Esophagus squamous epithelium (tissue), 5 donors: Measurements from ENCODE around the gene NRXN2. TPM values are rescaled to one million over a fixed set of nuclear protein-coding genes. Genes with fewer than 3 reads are reported as not detected.

ENCODE experiments used
- DNase-seq: peaks from one replicate; lab custom pipeline; 2025; lab: John Stamatoyannopoulos, UW
- H3K27ac ChIP-seq, 4 donors: fragments of 200-600 bp; sonication (generic); one replicate each; pipeline ENCODE4 v1.5.1; 2016 to 2019; ENCODE audit warnings: mild to moderate bottlenecking in 1 of 4
- H3K27me3 ChIP-seq, 4 donors: fragments of 200-600 bp; sonication (generic); 1 replicate in 3 of 4; 2 replicates in 1 of 4; pipeline versions ENCODE4 v1.5.1 to v1.6.0; 2017 to 2021; ENCODE audit warnings: antibody characterized with exemption in 1 of 4
- H3K36me3 ChIP-seq, 3 donors: fragments of 200-600 bp; sonication (generic); one replicate each; pipeline ENCODE4 v1.5.1; 2016 to 2019
- H3K4me1 ChIP-seq, 3 donors: fragments of 200-600 bp; sonication (generic); one replicate each; pipeline ENCODE4 v1.5.1; 2017 to 2019
- H3K4me3 ChIP-seq, 4 donors: fragments of 200-600 bp; sonication (generic); 1 replicate in 3 of 4; 2 replicates in 1 of 4; pipeline ENCODE4 v1.5.1; 2016 to 2019; ENCODE audit warnings: mild to moderate bottlenecking in 2 of 4, moderate library complexity in 1 of 4
- H3K9me3 ChIP-seq, 3 donors: fragments of 200-600 bp; sonication (generic); one replicate each; pipeline ENCODE4 v1.5.1; 2016 to 2019
- CTCF ChIP-seq, 6 experiments: fragments of 450-650 bp in 4 of 6; fragments of 200-600 bp in 2 of 6; sonication (generic) in 2 of 6; IDR thresholded peaks; one replicate each; pipeline ENCODE4 v1.5.1; 2016 to 2019; ENCODE audit warnings: antibody characterized with exemption in 6 of 6, mild to moderate bottlenecking in 4 of 6, moderate library complexity in 4 of 6
- POLR2A ChIP-seq, 4 donors: fragments of 450-650 bp; IDR thresholded peaks; one replicate each; pipeline ENCODE4 v1.6.1; 2017; ENCODE audit warnings: antibody characterized with exemption in 4 of 4, mild to moderate bottlenecking in 4 of 4, moderate library complexity in 3 of 4
- WGBS, 2 donors: methylation state at CpG; one replicate each; pipeline ENCODE4 v1.1.5; 2018; 5-methylcytosine and 5-hydroxymethylcytosine counted together
- intact Hi-C: fragments of 100-400 bp; cut with DNase I; formaldehyde crosslinking; loops from one replicate; pipeline ENCODE4 v1.15.0; 2022
- total RNA-seq, 4 donors: library from RNA; depleted of rRNA; stranded (reverse); fragments of >200 nt; gene quantifications; one replicate each; pipeline ENCODE4 v1.1.0, GENCODE V29; 2016
- donor health status: DM: yes; HTN: yes; CAD: no.

The NRXN2 gene
- total RNA-seq, 4 donors from 2014 or later = 0.38 TPM; not detected in 3

- Histone ChIP-seq H3K9me3 (no peaks in the 10 kb centered on the region), H3K27me3 (no peaks in the 10 kb centered on the region), H3K4me3 (no peak overlapping the region), H3K4me1 (peaks cover 6 to 24% (median 17%) of the 10 kb centered on the region in 3 donors), H3K27ac (no peak overlapping the region), H3K36me3 (no peaks in the 10 kb centered on the region)
- no peak for DNase-seq
- intact Hi-C loops = no loop called here
- WGBS, 2 donors = 79 to 88% methylated on average over 7 of the region's 13 CpGs
- TF ChIP-seq CTCF (IDR thresholded peaks at IDR 0.05) (no peak), POLR2A (IDR thresholded peaks at IDR 0.05) (no peak)
These were observed 32.8 kb upstream of the NRXN2 start for GRCh38 chr11:64755681-64756361.

- DNase-seq = no peak
- Histone ChIP-seq H3K27ac (no peak overlapping the region), H3K4me3 (no peak overlapping the region), H3K36me3 (no peaks in the 10 kb centered on the region), H3K4me1 (peaks cover 6 to 17% (median 11%) of the 10 kb centered on the region in 3 donors), H3K27me3 (no peaks in the 10 kb centered on the region), H3K9me3 (no peaks in the 10 kb centered on the region)
- intact Hi-C loops = no loop called here
- WGBS, 2 donors = 82 to 91% methylated on average over 8 to 15 of the region's 21 CpGs
- TF ChIP-seq CTCF (IDR thresholded peaks at IDR 0.05) (no peak), POLR2A (IDR thresholded peaks at IDR 0.05) (no peak)
These were observed 32.1 kb upstream of the NRXN2 start for GRCh38 chr11:64754919-64755662.

DNA sequence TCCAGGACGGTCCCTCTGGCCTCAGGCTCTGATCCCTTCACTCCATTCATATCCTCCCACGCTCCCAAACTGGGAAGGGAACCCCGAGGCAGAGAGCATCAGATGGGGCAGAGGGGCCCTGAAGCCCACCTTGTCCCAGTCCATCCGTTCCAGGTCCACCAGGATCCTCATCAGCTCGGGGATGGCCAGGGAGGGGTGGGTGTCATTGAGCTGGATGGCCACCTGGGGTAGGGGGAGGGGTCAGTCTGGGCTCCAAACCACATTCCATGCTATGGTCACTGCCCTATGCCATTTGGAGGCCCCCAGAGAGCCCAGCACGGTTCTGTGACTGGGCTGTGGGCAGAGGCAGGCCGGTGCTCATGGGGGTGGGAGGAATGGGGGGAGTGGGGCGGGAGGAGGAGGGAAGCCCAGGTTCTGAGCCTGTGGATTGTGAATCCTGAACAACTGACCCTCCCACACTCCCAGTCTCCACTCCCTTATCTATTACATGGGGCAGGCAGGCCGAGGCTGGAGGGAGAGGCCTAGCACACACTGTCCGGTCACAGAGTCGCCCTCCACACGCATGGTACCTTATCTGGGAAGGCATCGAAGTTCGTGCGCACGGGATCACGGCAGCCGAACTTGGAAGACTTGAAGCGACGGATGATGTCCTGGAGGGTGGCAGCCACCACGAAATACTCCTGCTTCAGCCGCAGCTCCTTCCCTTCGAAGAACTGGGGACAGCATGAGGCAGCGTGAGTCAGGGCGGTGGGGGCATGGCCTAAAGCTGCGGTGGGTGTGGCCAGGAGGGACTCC lies 31.3 kb upstream of the NRXN2 start:
- TF ChIP-seq POLR2A (IDR thresholded peaks at IDR 0.05) (no peak), CTCF (IDR thresholded peaks at IDR 0.05) (no peak)
- no peaks in the 10 kb centered on the region for H3K27me3 ChIP-seq
- intact Hi-C loops = no loop called here
- 87 to 88% methylated on average over 6 to 11 of the region's 26 CpGs for WGBS, 2 donors
- DNase-seq = no peak
- H3K27ac ChIP-seq = no peak overlapping the region
- peaks cover 0 to 9% (median 3%) of the 10 kb centered on the region in 3 donors for H3K4me1 ChIP-seq
- H3K4me3 ChIP-seq = no peak overlapping the region
- H3K36me3 ChIP-seq = no peaks in the 10 kb centered on the region
- H3K9me3 ChIP-seq = no peaks in the 10 kb centered on the region

GRCh38 chr11:64753380-64754123 lies 30.6 kb upstream of the NRXN2 start:
- Histone ChIP-seq H3K4me1 (peaks cover 0 to 2% (median 0%) of the 10 kb centered on the region in 3 donors), H3K9me3 (no peaks in the 10 kb centered on the region), H3K27me3 (no peaks in the 10 kb centered on the region), H3K4me3 (no peak overlapping the region), H3K27ac (no peak overlapping the region), H3K36me3 (no peaks in the 10 kb centered on the region)
- no peak for TF ChIP-seq CTCF (IDR thresholded peaks at IDR 0.05)
- no peak for TF ChIP-seq POLR2A (IDR thresholded peaks at IDR 0.05)
- WGBS, 2 donors = 92 to 96% methylated on average over 16 to 19 of the region's 43 CpGs
- no peak for DNase-seq
- intact Hi-C loops = no loop called here
